Measurements from ENCODE around the gene RIMBP3C.
"Not testable (repeated sequence)": the region's sequence is repeated elsewhere in the genome, so short reads cannot be mapped to it uniquely, and the experiment has no call there.

RIMBP3C gene

DNA sequence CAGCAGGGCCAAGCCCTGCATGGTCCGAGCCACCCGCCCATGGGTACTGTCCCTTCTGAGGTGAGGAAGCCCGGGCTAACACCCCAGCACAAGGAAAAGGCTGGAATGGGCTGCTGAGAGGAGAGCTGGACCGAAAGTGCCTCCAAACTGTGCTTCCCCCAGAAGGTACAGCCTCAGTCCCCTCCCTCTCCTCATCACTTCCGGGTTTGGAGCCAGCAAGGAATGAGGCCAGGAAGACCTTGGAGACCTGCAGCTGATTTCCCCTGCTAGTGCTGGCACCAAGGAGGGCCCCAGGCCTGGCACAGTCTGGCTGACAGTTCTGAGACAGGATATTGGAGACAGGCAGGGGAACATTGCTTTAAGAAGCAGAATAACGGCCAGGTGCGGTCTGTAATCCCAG lies 52.8 kb downstream of the RIMBP3C start:
- H3K9me3 ChIP-seq; DNase-seq; H3K36me3 ChIP-seq; H3K27ac ChIP-seq; H3K4me1 ChIP-seq; H3K27me3 ChIP-seq; intact Hi-C loops (cut with DNase I; ENCODE audit: low total_unique reads); H3K4me3 ChIP-seq: not testable (repeated sequence)

DNA sequence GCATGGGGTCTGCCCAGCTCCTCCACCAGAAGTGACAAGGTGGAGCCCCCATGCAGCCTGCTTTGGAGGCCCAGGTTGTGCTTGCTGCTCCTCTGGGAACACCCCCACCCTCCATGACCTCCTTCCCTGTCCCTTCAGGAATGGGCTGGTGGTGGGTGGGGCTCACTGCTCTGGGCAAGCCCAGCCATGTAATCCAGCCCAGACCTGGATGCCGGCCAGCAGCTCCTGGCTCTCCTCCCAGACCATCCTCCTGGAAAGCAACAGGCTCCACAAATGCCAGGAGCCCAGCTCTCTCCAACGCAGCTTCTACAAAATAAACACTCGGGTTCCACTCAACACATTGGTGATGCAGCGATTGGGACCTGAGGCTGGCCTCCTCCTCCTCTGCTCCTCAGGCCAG lies 53.3 kb downstream of the RIMBP3C start:
- intact Hi-C loops (cut with DNase I; ENCODE audit: low total_unique reads); DNase-seq; H3K4me1 ChIP-seq; H3K27ac ChIP-seq; H3K27me3 ChIP-seq; H3K4me3 ChIP-seq; H3K36me3 ChIP-seq; H3K9me3 ChIP-seq: not testable (repeated sequence)

Measured in tibial artery (tissue), 4 donors.